ENCODE results near the gene TMEM121B. TPM values are rescaled to one million over a fixed set of nuclear protein-coding genes. Genes with fewer than 3 reads are reported as not detected.

TMEM121B gene
- total RNA-seq: 1 to 10 TPM in 1 of 7 donors, under 1 TPM in 6; 0.12 to 1.1 (median 0.53) TPM
- polyA plus RNA-seq: under 1 TPM; 0.17 to 0.67 TPM
- long read RNA-seq, donor 1: 0 reads
- long read RNA-seq, donor 2, full-length matches to known transcripts: 1 of 1 reads
- long read RNA-seq, donor 2, partial matches to known transcripts: 0 of 1 reads
- long read RNA-seq, donor 2, other reads (novel, unspliced or antisense): 0 of 1 reads
- long read RNA-seq, donor 3: 0 reads

DNA sequence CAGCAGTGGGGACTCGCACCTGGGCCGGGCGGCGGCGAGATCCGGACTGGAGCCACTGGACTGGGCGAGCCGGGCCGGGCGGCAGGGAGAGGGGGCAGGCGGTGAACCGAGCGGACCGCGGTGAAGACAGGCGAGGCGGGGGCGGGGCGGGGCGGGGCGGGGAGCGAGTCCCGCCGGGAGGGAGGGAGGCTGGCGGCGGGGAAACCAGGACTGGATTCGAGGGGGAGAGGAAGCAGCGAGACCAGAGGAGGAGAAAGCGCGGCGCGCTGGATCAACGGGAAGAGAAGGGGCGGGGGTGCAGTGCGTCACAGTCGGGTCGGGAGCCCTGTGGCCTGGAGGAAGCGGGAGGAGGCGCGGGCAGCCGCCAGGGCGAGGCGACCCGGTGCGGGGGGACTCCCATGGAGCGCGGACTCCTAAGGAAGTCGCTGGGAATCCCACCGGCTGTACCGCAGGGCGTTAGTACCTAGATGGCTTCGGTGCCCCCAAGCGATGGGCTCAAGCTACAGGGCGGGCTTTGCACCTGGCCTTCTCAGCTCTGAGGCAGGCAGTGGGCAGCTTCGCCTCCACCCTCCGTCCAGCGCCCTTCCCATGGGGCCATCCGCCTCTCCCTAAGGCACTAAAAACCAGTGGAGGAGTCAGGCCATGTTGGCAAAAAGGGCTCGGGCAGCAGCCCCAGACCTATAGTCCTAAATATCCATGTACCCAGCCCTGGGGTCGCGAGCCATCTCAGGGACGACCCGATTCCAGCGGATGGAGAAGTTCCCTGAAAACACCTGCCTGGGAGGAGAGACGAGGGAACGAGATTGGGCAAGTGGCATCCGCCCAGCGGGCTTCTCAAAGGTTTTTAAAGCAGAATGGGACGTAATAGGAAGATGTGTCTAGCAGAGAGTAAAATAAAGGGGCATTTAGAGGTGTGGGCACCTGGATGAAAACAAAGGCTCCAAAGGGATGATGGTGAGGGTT is at the start of gene TMEM121B:
Gene TMEM121B, minus strand, starts transcription at position 128 of the 963 bp plus-strand sequence. CDS start 233 bp downstream, outside the sequence.
- intact Hi-C loops (cut with DNase I): loop anchor here in 1 of 4 donors (5.0 kb wide), 1 partner anchor 284 kb away; no protein-coding TSS in a partner anchor

GRCh38 chr22:17167486-17167885 is 46.3 kb upstream of the TMEM121B start:
- DNase-seq: peak in 4 of 5 donors; percentile 34 to 59 (median 44)
- Histone ChIP-seq H3K4me1 (ENCODE audit: insufficient read depth) (peaks cover 10% of the 10 kb centered on the region), H3K36me3 (no peaks in the 10 kb centered on the region), H3K27me3 (no peaks in the 10 kb centered on the region), H3K27ac (no peak overlapping the region), H3K4me3 (no peak overlapping the region), H3K9me3 (no peaks in the 10 kb centered on the region)
- 25 to 32% (median 31%) methylated on average over 7 of the region's 7 CpGs for WGBS, 3 donors
- TF ChIP-seq EP300 (IDR thresholded peaks at IDR 0.05) (no peak), CTCF (IDR thresholded peaks at IDR 0.05) (no peak), POLR2A (IDR thresholded peaks at IDR 0.05) (no peak)
- intact Hi-C loops (cut with DNase I): no loop called here

More for the DNA sequence above, at the start of gene TMEM121B:
- H3K27ac ChIP-seq: no peak within 1 kb of the TSS
- peak; percentile 21 to 53 (median 31) for DNase-seq
- peaks cover 5% of the 10 kb centered on the region for H3K27me3 ChIP-seq
- H3K9me3 ChIP-seq: no peaks in the 10 kb centered on the region
- TF ChIP-seq POLR2A (IDR thresholded peaks at IDR 0.05): no peak
- no peak for TF ChIP-seq CTCF (IDR thresholded peaks at IDR 0.05)
- TF ChIP-seq EP300 (IDR thresholded peaks at IDR 0.05): no peak
- H3K4me3 ChIP-seq: peak within 1 kb of the TSS; percentile 38
- H3K4me1 ChIP-seq (ENCODE audit: insufficient read depth): peaks cover 7% of the 10 kb centered on the region
- 6 to 7% (median 7%) methylated on average over 57 to 69 of the region's 69 CpGs for WGBS, 3 donors
- H3K36me3 ChIP-seq: no peaks in the 10 kb centered on the region

GRCh38 chr22:17164392-17165024 is 43.3 kb upstream of the TMEM121B start:
- Histone ChIP-seq H3K36me3 (no peaks in the 10 kb centered on the region), H3K9me3 (no peaks in the 10 kb centered on the region), H3K27ac (no peak overlapping the region), H3K4me3 (no peak overlapping the region), H3K4me1 (ENCODE audit: insufficient read depth) (peaks cover 10% of the 10 kb centered on the region), H3K27me3 (no peaks in the 10 kb centered on the region)
- intact Hi-C loops (cut with DNase I): no loop called here
- no peak for DNase-seq
- 81 to 90% (median 85%) methylated on average over 3 of the region's 3 CpGs for WGBS, 3 donors
- no peak for TF ChIP-seq POLR2A (IDR thresholded peaks at IDR 0.05)
- no peak for TF ChIP-seq CTCF (IDR thresholded peaks at IDR 0.05)
- no peak for TF ChIP-seq EP300 (IDR thresholded peaks at IDR 0.05)

- Histone ChIP-seq H3K27ac (no peak overlapping the region), H3K27me3 (no peaks in the 10 kb centered on the region), H3K36me3 (no peaks in the 10 kb centered on the region), H3K9me3 (no peaks in the 10 kb centered on the region), H3K4me3 (no peak overlapping the region), H3K4me1 (ENCODE audit: insufficient read depth) (peaks cover 12% of the 10 kb centered on the region)
- intact Hi-C loops (cut with DNase I): no loop called here
- WGBS, 3 donors: 78 to 93% (median 80%) methylated on average over 8 of the region's 8 CpGs
- TF ChIP-seq POLR2A (IDR thresholded peaks at IDR 0.05): no peak
- no peak for TF ChIP-seq CTCF (IDR thresholded peaks at IDR 0.05)
- no peak for TF ChIP-seq EP300 (IDR thresholded peaks at IDR 0.05)
- no peak for DNase-seq
These were observed 41.6 kb upstream of the TMEM121B start for GRCh38 chr22:17162731-17163130.
